HepG2 (cell line): Measurements from ENCODE around the gene C1QBP. TPM values are rescaled to one million over a fixed set of nuclear protein-coding genes. Genes with fewer than 3 reads are reported as not detected.

Experiments used
- FOXJ3 ChIP-seq: sonication (generic); formaldehyde crosslinking; IDR thresholded peaks from 2 replicates; pipeline ENCODE4 v1.4.0; 2020; ENCODE audit warnings: missing genetic modification reagents, mild to moderate bottlenecking, borderline replicate concordance
- IRX3 ChIP-seq: sonication (generic); formaldehyde crosslinking; IDR thresholded peaks from 2 replicates; pipeline ENCODE4 v1.8.1; 2023; ENCODE audit warnings: mild to moderate bottlenecking, low read depth, missing genetic modification reagents, borderline replicate concordance
- KDM1A ChIP-seq: IDR thresholded peaks from 2 replicates; pipeline ENCODE4 v1.6.1; 2016; ENCODE audit warnings: missing compliant biosample characterization
- MAFG ChIP-seq: sonication (generic); formaldehyde crosslinking; IDR thresholded peaks from 2 replicates; pipeline ENCODE4 v1.5.1; 2020; ENCODE audit warnings: mild to moderate bottlenecking, missing genetic modification reagents
- PAF1 ChIP-seq: IDR thresholded peaks from 2 replicates; pipeline ENCODE4 v1.6.1; 2016; ENCODE audit warnings: missing genetic modification reagents, missing compliant biosample characterization
- PAX8 ChIP-seq: sonication (generic); formaldehyde crosslinking; IDR thresholded peaks from 2 replicates; pipeline ENCODE4 v1.8.0; 2022; ENCODE audit warnings: mild to moderate bottlenecking, missing genetic modification reagents, borderline replicate concordance
- POLR2AphosphoS5 ChIP-seq: IDR thresholded peaks from 2 replicates; pipeline ENCODE4 v1.6.1; 2012; ENCODE audit warnings: low read depth, low read length
- RBM22 ChIP-seq: fragments of 200-400 bp; formaldehyde crosslinking; optimal IDR thresholded peaks from 2 replicates; pipeline ENCODE3; 2017; ENCODE audit warnings: mild to moderate bottlenecking, low read length, moderate library complexity
- RCOR2 ChIP-seq: IDR thresholded peaks from 2 replicates; pipeline ENCODE4 v1.6.1; 2016; ENCODE audit warnings: missing biosample characterization, missing genetic modification reagents
- RFXAP ChIP-seq: sonication (generic); formaldehyde crosslinking; IDR thresholded peaks from 2 replicates; pipeline ENCODE4 v1.4.0; 2020; ENCODE audit warnings: missing genetic modification reagents, borderline replicate concordance
- ZFX ChIP-seq: sonication (generic); formaldehyde crosslinking; IDR thresholded peaks from 2 replicates; pipeline ENCODE4 v1.4.0; 2020; ENCODE audit warnings: mild to moderate bottlenecking, low read depth, missing genetic modification reagents, moderate library complexity
- ZNF558 ChIP-seq: sonication (generic); formaldehyde crosslinking; IDR thresholded peaks from 2 replicates; pipeline ENCODE4 v1.9.0; 2022; ENCODE audit warnings: mild to moderate bottlenecking, missing genetic modification reagents, borderline replicate concordance
- ZNF577 ChIP-seq: sonication (generic); formaldehyde crosslinking; IDR thresholded peaks from 2 replicates; pipeline ENCODE4 v1.4.0; 2020; ENCODE audit warnings: mild to moderate bottlenecking, low read depth, missing genetic modification reagents, borderline replicate concordance
- ZNF589 ChIP-seq: sonication (generic); formaldehyde crosslinking; conservative IDR thresholded peaks from 2 replicates; pipeline ENCODE4 v1.8.0; 2022; ENCODE audit warnings: mild to moderate bottlenecking, moderate library complexity, missing genetic modification reagents
- ZNF674 ChIP-seq: sonication (generic); formaldehyde crosslinking; IDR thresholded peaks from 2 replicates; pipeline ENCODE4 v1.5.0; 2020; ENCODE audit warnings: low read depth, mild to moderate bottlenecking, missing genetic modification reagents
- polyA plus RNA-seq, 8 experiments: library from polyadenylated mRNA; depleted of rRNA in 3 of 8; stranded (reverse) in 7 of 8; unstranded in 1 of 8; fragments of >200 nt; fragmentation: Illumina TruSeq in 4 of 8; extraction: Trizol in 4 of 8; gene quantifications; 2 replicates each; pipeline versions ENCODE4 v1.2.1 to v1.2.3, GENCODE V29; 2011 to 2016; ENCODE audit warnings: low read depth in 4 of 8, missing spikeins in 1 of 8, mixed read lengths in 1 of 8; ENCODE audit not compliant: insufficient read depth in 1 of 8
- total RNA-seq, 5 experiments: library from RNA; depleted of rRNA; stranded (reverse); fragments of >200 nt; fragmentation: Illumina TruSeq; extraction: Trizol; gene quantifications; 2 replicates each; pipeline ENCODE4 v1.2.3, GENCODE V29; 2016; ENCODE audit warnings: low read depth in 1 of 5
- TF ChIP-seq, protein P1 (sequence below): sonication (generic); formaldehyde crosslinking; IDR thresholded peaks from 2 replicates; pipeline ENCODE4 v1.4.0; 2020; ENCODE audit warnings: missing genetic modification reagents
- TF ChIP-seq, protein P2 (sequence below), 2 experiments: sonication (generic) in 1 of 2; formaldehyde crosslinking in 1 of 2; IDR thresholded peaks; 2 replicates each; pipeline versions ENCODE4 v1.5.1 to v1.6.1; 2011 to 2020; ENCODE audit warnings: borderline replicate concordance in 1 of 2, low read depth in 1 of 2, low read length in 1 of 2, mild to moderate bottlenecking in 1 of 2, missing genetic modification reagents in 1 of 2, moderate library complexity in 1 of 2
- TF ChIP-seq, protein P3 (sequence below): sonication (generic); formaldehyde crosslinking; conservative IDR thresholded peaks from 2 replicates; pipeline ENCODE4 v1.8.1; 2023; ENCODE audit warnings: missing genetic modification reagents
- TF ChIP-seq, protein P4 (sequence below): sonication (generic); IDR thresholded peaks from 2 replicates; pipeline ENCODE4 v1.6.1; 2016; ENCODE audit warnings: low read depth, borderline replicate concordance
- TF ChIP-seq, protein P5 (sequence below): sonication (generic); formaldehyde crosslinking; IDR thresholded peaks from 2 replicates; pipeline ENCODE4 v1.5.0; 2020; ENCODE audit warnings: missing genetic modification reagents, mild to moderate bottlenecking, borderline replicate concordance

The C1QBP gene
- total and polyA plus RNA-seq, 2 of the 13 experiments (the other 11 are each of a cell fraction or from before 2014, with no cell fraction given), result 219 to 680 TPM

DNA sequence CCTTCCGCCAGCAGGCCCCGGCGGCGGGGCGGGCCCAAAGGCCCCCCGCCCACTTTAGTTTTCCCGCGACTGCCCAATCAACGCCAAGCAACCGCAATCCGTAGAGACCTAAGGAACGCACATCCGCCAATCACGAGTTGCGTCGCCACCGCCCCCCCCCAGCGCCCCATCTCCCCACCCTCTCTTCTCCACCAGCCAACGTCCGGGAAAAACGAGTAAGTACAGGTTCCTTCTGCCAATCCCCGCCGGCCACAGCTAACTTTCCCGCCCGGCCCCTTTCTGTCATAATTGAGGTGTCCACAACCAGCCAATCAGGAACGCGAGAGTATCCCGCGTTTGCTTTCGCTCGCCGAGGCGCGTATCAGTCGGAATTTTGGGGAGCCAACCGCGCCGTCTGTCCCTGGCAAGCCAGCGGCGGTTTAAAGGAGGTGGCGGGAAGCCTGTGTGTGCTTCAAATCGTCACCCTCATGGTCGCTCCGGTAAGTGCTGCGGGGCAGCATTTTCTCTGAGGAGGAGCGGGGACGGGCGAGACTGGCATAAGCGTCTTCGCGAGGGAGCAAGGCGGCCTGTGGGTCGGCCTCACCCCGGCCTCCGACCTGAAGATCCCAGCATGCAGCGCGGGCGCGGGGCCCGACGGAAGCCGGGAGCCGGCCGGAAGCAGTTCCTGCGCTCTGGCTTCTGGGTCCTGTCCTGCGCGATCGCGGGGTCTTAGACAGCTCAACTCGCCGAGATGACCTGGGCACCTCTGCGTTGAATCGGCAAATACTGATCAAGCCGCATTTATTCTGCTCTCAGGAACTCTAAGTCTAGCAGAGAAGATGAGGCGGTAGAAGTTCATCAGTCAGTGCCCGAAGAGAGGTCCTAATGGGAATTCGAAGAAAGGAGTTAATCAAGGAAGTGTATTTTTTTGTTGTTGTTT is 47.5 kb upstream of the C1QBP start, which contains the start of gene MIS12 (continued):
- TF ChIP-seq, protein P1, sequence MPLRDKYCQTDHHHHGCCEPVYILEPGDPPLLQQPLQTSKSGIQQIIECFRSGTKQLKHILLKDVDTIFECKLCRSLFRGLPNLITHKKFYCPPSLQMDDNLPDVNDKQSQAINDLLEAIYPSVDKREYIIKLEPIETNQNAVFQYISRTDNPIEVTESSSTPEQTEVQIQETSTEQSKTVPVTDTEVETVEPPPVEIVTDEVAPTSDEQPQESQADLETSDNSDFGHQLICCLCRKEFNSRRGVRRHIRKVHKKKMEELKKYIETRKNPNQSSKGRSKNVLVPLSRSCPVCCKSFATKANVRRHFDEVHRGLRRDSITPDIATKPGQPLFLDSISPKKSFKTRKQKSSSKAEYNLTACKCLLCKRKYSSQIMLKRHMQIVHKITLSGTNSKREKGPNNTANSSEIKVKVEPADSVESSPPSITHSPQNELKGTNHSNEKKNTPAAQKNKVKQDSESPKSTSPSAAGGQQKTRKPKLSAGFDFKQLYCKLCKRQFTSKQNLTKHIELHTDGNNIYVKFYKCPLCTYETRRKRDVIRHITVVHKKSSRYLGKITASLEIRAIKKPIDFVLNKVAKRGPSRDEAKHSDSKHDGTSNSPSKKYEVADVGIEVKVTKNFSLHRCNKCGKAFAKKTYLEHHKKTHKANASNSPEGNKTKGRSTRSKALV, result no peak
- TF ChIP-seq RFXAP (peak; percentile 82), RCOR2 (CRISPR knock-in tag) (no peak), MAFG (CRISPR knock-in tag) (no peak), PAX8 (CRISPR knock-in tag) (0 out of 2 replicates have a peak, but pooled peaks have one; percentile 52), RBM22 (no peak), IRX3 (no peak), POLR2AphosphoS5 (peak; percentile 74; the same call in 1 of the 2 replicates), ZNF558 (CRISPR knock-in tag) (no peak), ZFX (CRISPR knock-in tag) (peak; percentile 95), ZNF577 (CRISPR knock-in tag) (no peak), FOXJ3 (peak; percentile 61; the same call in 1 of the 2 replicates), KDM1A (CRISPR knock-in tag) (no peak), ZNF674 (CRISPR knock-in tag) (no peak), PAF1 (CRISPR knock-in tag) (no peak), ZNF589 (CRISPR knock-in tag) (peak; percentile 71; the same call in 1 of the 2 replicates)
- TF ChIP-seq, protein P2, sequence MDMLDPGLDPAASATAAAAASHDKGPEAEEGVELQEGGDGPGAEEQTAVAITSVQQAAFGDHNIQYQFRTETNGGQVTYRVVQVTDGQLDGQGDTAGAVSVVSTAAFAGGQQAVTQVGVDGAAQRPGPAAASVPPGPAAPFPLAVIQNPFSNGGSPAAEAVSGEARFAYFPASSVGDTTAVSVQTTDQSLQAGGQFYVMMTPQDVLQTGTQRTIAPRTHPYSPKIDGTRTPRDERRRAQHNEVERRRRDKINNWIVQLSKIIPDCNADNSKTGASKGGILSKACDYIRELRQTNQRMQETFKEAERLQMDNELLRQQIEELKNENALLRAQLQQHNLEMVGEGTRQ (IDR thresholded peaks at IDR 0.05; ENCODE audit: low read depth, low read length), result no peak
- TF ChIP-seq, protein P2 (CRISPR knock-in tag; IDR thresholded peaks at IDR 0.05; ENCODE audit: borderline replicate concordance), result no peak; the same call in 1 of the 2 replicates
- TF ChIP-seq, protein P3, sequence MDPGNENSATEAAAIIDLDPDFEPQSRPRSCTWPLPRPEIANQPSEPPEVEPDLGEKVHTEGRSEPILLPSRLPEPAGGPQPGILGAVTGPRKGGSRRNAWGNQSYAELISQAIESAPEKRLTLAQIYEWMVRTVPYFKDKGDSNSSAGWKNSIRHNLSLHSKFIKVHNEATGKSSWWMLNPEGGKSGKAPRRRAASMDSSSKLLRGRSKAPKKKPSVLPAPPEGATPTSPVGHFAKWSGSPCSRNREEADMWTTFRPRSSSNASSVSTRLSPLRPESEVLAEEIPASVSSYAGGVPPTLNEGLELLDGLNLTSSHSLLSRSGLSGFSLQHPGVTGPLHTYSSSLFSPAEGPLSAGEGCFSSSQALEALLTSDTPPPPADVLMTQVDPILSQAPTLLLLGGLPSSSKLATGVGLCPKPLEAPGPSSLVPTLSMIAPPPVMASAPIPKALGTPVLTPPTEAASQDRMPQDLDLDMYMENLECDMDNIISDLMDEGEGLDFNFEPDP, result peak; percentile 97; the same call in 1 of the 2 replicates
- TF ChIP-seq, protein P4, sequence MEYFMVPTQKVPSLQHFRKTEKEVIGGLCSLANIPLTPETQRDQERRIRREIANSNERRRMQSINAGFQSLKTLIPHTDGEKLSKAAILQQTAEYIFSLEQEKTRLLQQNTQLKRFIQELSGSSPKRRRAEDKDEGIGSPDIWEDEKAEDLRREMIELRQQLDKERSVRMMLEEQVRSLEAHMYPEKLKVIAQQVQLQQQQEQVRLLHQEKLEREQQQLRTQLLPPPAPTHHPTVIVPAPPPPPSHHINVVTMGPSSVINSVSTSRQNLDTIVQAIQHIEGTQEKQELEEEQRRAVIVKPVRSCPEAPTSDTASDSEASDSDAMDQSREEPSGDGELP, result no peak
- TF ChIP-seq, protein P5, sequence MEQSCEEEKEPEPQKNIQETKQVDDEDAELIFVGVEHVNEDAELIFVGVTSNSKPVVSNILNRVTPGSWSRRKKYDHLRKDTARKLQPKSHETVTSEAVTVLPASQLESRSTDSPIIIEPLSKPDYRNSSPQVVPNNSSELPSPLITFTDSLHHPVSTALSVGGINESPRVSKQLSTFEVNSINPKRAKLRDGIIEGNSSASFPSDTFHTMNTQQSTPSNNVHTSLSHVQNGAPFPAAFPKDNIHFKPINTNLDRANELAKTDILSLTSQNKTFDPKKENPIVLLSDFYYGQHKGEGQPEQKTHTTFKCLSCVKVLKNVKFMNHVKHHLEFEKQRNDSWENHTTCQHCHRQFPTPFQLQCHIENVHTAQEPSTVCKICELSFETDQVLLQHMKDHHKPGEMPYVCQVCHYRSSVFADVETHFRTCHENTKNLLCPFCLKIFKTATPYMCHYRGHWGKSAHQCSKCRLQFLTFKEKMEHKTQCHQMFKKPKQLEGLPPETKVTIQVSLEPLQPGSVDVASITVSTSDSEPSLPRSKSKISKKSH (CRISPR knock-in tag), result peak; percentile 89
